Mesenchymal stem cell (in vitro differentiated cells and primary cell): ENCODE data around the gene NDUFS4.

Experiments
- DNase-seq: peaks from one replicate; pipeline ENCODE4 v3.0.0-alpha.2; 2013
- H2AFZ ChIP-seq: one replicate; pipeline ENCODE4 v1.6.1; 2013; ENCODE audit warnings: low read depth, mild to moderate bottlenecking, control low read depth, inconsistent platforms, low read length, moderate library complexity
- H2AK5ac ChIP-seq: 2 replicates; pipeline ENCODE4 v1.6.1; 2013; ENCODE audit warnings: low read length, moderate library complexity, mild to moderate bottlenecking, inconsistent platforms; ENCODE audit not compliant: severe bottlenecking
- H2BK120ac ChIP-seq: one replicate; pipeline ENCODE4 v1.6.1; 2013; ENCODE audit warnings: low read depth, mild to moderate bottlenecking, inconsistent platforms, low read length, moderate library complexity
- H2BK12ac ChIP-seq, 2 experiments: one replicate each; pipeline ENCODE4 v1.6.1; 2013; ENCODE audit warnings: inconsistent platforms in 2 of 2, low read length in 2 of 2, mild to moderate bottlenecking in 2 of 2, moderate library complexity in 2 of 2, control low read depth in 1 of 2
- H2BK15ac ChIP-seq: one replicate; pipeline ENCODE4 v1.6.1; 2013; ENCODE audit warnings: mild to moderate bottlenecking, low read depth, inconsistent platforms; ENCODE audit not compliant: poor library complexity, severe bottlenecking
- H2BK5ac ChIP-seq: 2 replicates; pipeline ENCODE4 v1.6.1; 2013; ENCODE audit warnings: low read depth, mild to moderate bottlenecking, low read length, control low read depth, inconsistent platforms; ENCODE audit not compliant: poor library complexity, severe bottlenecking
- H3K14ac ChIP-seq, 2 experiments: one replicate each; pipeline ENCODE4 v1.6.1; 2013; ENCODE audit warnings: inconsistent platforms in 2 of 2, low read length in 2 of 2, control low read depth in 1 of 2, mild to moderate bottlenecking in 1 of 2, moderate library complexity in 1 of 2
- H3K18ac ChIP-seq, 2 experiments: one replicate each; pipeline ENCODE4 v1.6.1; 2013; ENCODE audit warnings: inconsistent platforms in 2 of 2, low read length in 2 of 2, control low read depth in 1 of 2, low read depth in 1 of 2, mild to moderate bottlenecking in 1 of 2
- H3K23ac ChIP-seq, 2 experiments: one replicate each; pipeline ENCODE4 v1.6.1; 2013; ENCODE audit warnings: inconsistent platforms in 2 of 2, low read length in 2 of 2, mild to moderate bottlenecking in 2 of 2, moderate library complexity in 2 of 2, control low read depth in 1 of 2
- H3K27ac ChIP-seq: 2 replicates; pipeline ENCODE4 v1.5.1; 2013; ENCODE audit warnings: mild to moderate bottlenecking, moderate library complexity, low read length, control low read depth, inconsistent platforms; ENCODE audit not compliant: poor library complexity, severe bottlenecking
- H3K27me3 ChIP-seq, 2 experiments: 2 replicates each; pipeline versions ENCODE4 v1.6.1 to v1.7.0; 2013; ENCODE audit warnings: low read length in 2 of 2, mild to moderate bottlenecking in 2 of 2, moderate library complexity in 2 of 2, control low read depth in 1 of 2, inconsistent platforms in 1 of 2; ENCODE audit not compliant: control insufficient read depth in 1 of 2, insufficient read depth in 1 of 2
- H3K36me3 ChIP-seq, 2 experiments: 2 replicates each; pipeline versions ENCODE4 v1.6.1 to v1.7.0; 2013; ENCODE audit warnings: low read length in 2 of 2, control low read depth in 1 of 2, inconsistent platforms in 1 of 2, low read depth in 1 of 2, mild to moderate bottlenecking in 1 of 2; ENCODE audit not compliant: insufficient read depth in 2 of 2, control insufficient read depth in 1 of 2
- H3K4ac ChIP-seq, 2 experiments: one replicate each; pipeline ENCODE4 v1.6.1; 2013; ENCODE audit warnings: inconsistent platforms in 2 of 2, low read length in 2 of 2, mild to moderate bottlenecking in 2 of 2, moderate library complexity in 2 of 2, control low read depth in 1 of 2, low read depth in 1 of 2
- H3K4me1 ChIP-seq: 2 replicates; pipeline ENCODE4 v1.6.1; 2013; ENCODE audit warnings: low read depth, low read length, control low read depth; ENCODE audit not compliant: control insufficient read depth, insufficient read depth
- H3K4me2 ChIP-seq: 2 replicates; pipeline ENCODE4 v1.6.1; 2013; ENCODE audit warnings: low read length, mild to moderate bottlenecking, inconsistent platforms; ENCODE audit not compliant: poor library complexity, severe bottlenecking
- H3K4me3 ChIP-seq, 2 experiments: 2 replicates each; pipeline versions ENCODE4 v1.5.1 to v1.7.0; 2013; ENCODE audit warnings: low read length in 2 of 2, mild to moderate bottlenecking in 2 of 2, control low read depth in 1 of 2, low read depth in 1 of 2; ENCODE audit not compliant: insufficient read depth in 1 of 2
- H3K79me1 ChIP-seq: replicated peaks from 2 replicates; pipeline ENCODE4 v1.6.1; 2013; ENCODE audit warnings: mild to moderate bottlenecking, control low read depth, low read length, inconsistent platforms; ENCODE audit not compliant: poor library complexity, severe bottlenecking
- H3K9ac ChIP-seq: 2 replicates; pipeline ENCODE4 v1.7.0; 2013; ENCODE audit warnings: mild to moderate bottlenecking, low read length, moderate library complexity
- H3K9me3 ChIP-seq: 2 replicates; pipeline ENCODE4 v1.7.0; 2013; ENCODE audit warnings: mild to moderate bottlenecking, low read length; ENCODE audit not compliant: control insufficient read depth
- H4K8ac ChIP-seq: one replicate; pipeline ENCODE4 v1.6.1; 2013; ENCODE audit warnings: inconsistent platforms, mild to moderate bottlenecking, low read length, moderate library complexity
- H4K91ac ChIP-seq: one replicate; pipeline ENCODE4 v1.6.1; 2013; ENCODE audit warnings: mild to moderate bottlenecking, low read length, inconsistent platforms
- WGBS: methylation state at CpG from one replicate; pipeline ENCODE4 v1.1.7; 2013; ENCODE audit warnings: mixed read lengths; 5-methylcytosine and 5-hydroxymethylcytosine counted together

Gene NDUFS4

GRCh38 chr5:53568401-53568800 is 8.0 kb downstream of the NDUFS4 start:
- H3K27me3 ChIP-seq = no peaks in the 10 kb centered on the region
- H3K27ac ChIP-seq = no peak overlapping the region
- H2AK5ac ChIP-seq = no peak overlapping the region
- H2BK12ac ChIP-seq = no peak overlapping the region
- H3K79me1 ChIP-seq = no peaks in the 10 kb centered on the region
- H3K18ac ChIP-seq = no peak overlapping the region
- no peak overlapping the region for H3K23ac ChIP-seq
- no peak for DNase-seq
- no peak overlapping the region for H3K9ac ChIP-seq
- no peaks in the 10 kb centered on the region for H3K9me3 ChIP-seq
- no peak overlapping the region for H4K91ac ChIP-seq
- H2BK15ac ChIP-seq = no peak overlapping the region
- no peaks in the 10 kb centered on the region for H3K4me1 ChIP-seq
- no peak overlapping the region for H2AFZ ChIP-seq
- no peak overlapping the region for H3K4me3 ChIP-seq
- no peaks in the 10 kb centered on the region for H3K36me3 ChIP-seq
- H2BK120ac ChIP-seq = no peak overlapping the region
- no peak overlapping the region for H2BK5ac ChIP-seq
- no peak overlapping the region for H4K8ac ChIP-seq
- no peak overlapping the region for H3K4me2 ChIP-seq
- no peak overlapping the region for H3K14ac ChIP-seq
- H3K4ac ChIP-seq = no peak overlapping the region

GRCh38 chr5:53568871-53569270 is 8.4 kb downstream of the NDUFS4 start:
- Histone ChIP-seq H3K79me1 (no peaks in the 10 kb centered on the region), H3K27ac (no peak overlapping the region), H2BK120ac (no peak overlapping the region), H3K4me2 (no peak overlapping the region), H3K9me3 (no peaks in the 10 kb centered on the region), H3K23ac (no peak overlapping the region), H3K4ac (no peak overlapping the region), H3K18ac (no peak overlapping the region), H3K4me1 (no peaks in the 10 kb centered on the region), H4K8ac (no peak overlapping the region), H3K36me3 (no peaks in the 10 kb centered on the region), H2BK12ac (no peak overlapping the region), H2BK15ac (no peak overlapping the region), H2BK5ac (no peak overlapping the region), H3K14ac (no peak overlapping the region), H2AK5ac (no peak overlapping the region), H3K4me3 (no peak overlapping the region), H3K9ac (no peak overlapping the region), H3K27me3 (no peaks in the 10 kb centered on the region), H2AFZ (no peak overlapping the region), H4K91ac (no peak overlapping the region)
- no peak for DNase-seq
- WGBS = no CpG with 5 or more reads among the region's 1 CpG

GRCh38 chr5:53569453-53569852 is 9.0 kb downstream of the NDUFS4 start:
- Histone ChIP-seq H3K27me3 (no peaks in the 10 kb centered on the region), H2AFZ (no peak overlapping the region), H3K36me3 (no peaks in the 10 kb centered on the region), H3K18ac (no peak overlapping the region), H3K27ac (no peak overlapping the region), H3K4me2 (no peak overlapping the region), H3K9ac (no peak overlapping the region), H3K79me1 (no peaks in the 10 kb centered on the region), H2BK5ac (no peak overlapping the region), H4K8ac (no peak overlapping the region), H4K91ac (no peak overlapping the region), H2BK120ac (no peak overlapping the region), H3K4me1 (no peaks in the 10 kb centered on the region), H2AK5ac (no peak overlapping the region), H3K9me3 (no peaks in the 10 kb centered on the region), H3K23ac (no peak overlapping the region), H2BK12ac (no peak overlapping the region), H3K4me3 (no peak overlapping the region), H3K14ac (no peak overlapping the region), H2BK15ac (no peak overlapping the region), H3K4ac (no peak overlapping the region)
- DNase-seq = no peak
- WGBS = 46% methylated on average over 2 of the region's 4 CpGs

- Histone ChIP-seq H3K4ac (no peak overlapping the region), H3K23ac (no peak overlapping the region), H3K18ac (no peak overlapping the region), H3K4me2 (no peak overlapping the region), H4K8ac (no peak overlapping the region), H3K27me3 (no peaks in the 10 kb centered on the region), H2BK5ac (no peak overlapping the region), H3K27ac (no peak overlapping the region), H3K4me3 (no peak overlapping the region), H2AFZ (no peak overlapping the region), H3K9ac (no peak overlapping the region), H2BK12ac (no peak overlapping the region), H2BK120ac (no peak overlapping the region), H4K91ac (no peak overlapping the region), H3K9me3 (no peaks in the 10 kb centered on the region), H3K14ac (no peak overlapping the region), H2AK5ac (no peak overlapping the region), H3K4me1 (no peaks in the 10 kb centered on the region), H2BK15ac (no peak overlapping the region), H3K36me3 (no peaks in the 10 kb centered on the region), H3K79me1 (no peaks in the 10 kb centered on the region)
- no CpG with 5 or more reads among the region's 1 CpG for WGBS
- DNase-seq = no peak
Observed at GRCh38 chr5:53571403-53571802, 11.0 kb downstream of the NDUFS4 start.
